GM12878 (cell line): ENCODE results near the gene PTMA. TPM values are rescaled to one million over a fixed set of nuclear protein-coding genes. Genes with fewer than 3 reads are reported as not detected.

ENCODE experiments used
- ATF7 ChIP-seq: fragments of 450-650 bp; IDR thresholded peaks from 2 replicates; pipeline ENCODE4 v1.6.1; 2016; ENCODE audit warnings: low read depth, mild to moderate bottlenecking
- BRCA1 ChIP-seq: IDR thresholded peaks from 2 replicates; pipeline ENCODE4 v1.6.1; 2011; ENCODE audit warnings: low read depth, low read length, improper control_type of control experiment
- CHD1 ChIP-seq: IDR thresholded peaks from 2 replicates; pipeline ENCODE4 v1.6.1; 2012; ENCODE audit warnings: low read depth, low read length, improper control_type of control experiment
- ESRRA ChIP-seq: IDR thresholded peaks from 2 replicates; pipeline ENCODE4 v1.6.1; 2012; ENCODE audit warnings: mild to moderate bottlenecking, low read length, improper control_type of control experiment
- HDAC6 ChIP-seq: fragments of 200-600 bp; sonication (generic); IDR thresholded peaks from one replicate; pipeline ENCODE4 v1.8.0; 2017; ENCODE audit warnings: antibody characterized with exemption; ENCODE audit not compliant: unreplicated experiment
- LARP7 ChIP-seq: fragments of 450-650 bp; IDR thresholded peaks from 2 replicates; pipeline ENCODE4 v1.6.1; 2017; ENCODE audit warnings: mild to moderate bottlenecking
- NBN ChIP-seq: fragments of 450-650 bp; IDR thresholded peaks from 2 replicates; pipeline ENCODE4 v1.6.1; 2016
- NR2F1 ChIP-seq: fragments of 450-650 bp; conservative IDR thresholded peaks from 2 replicates; pipeline ENCODE4 v1.6.1; 2017; ENCODE audit warnings: mild to moderate bottlenecking
- NRF1 ChIP-seq: conservative IDR thresholded peaks from 2 replicates; pipeline ENCODE4 v1.6.1; 2011; ENCODE audit warnings: mild to moderate bottlenecking, low read depth, low read length, improper control_type of control experiment
- PRDM15 ChIP-seq: fragments of 450-650 bp; formaldehyde crosslinking; IDR thresholded peaks from 2 replicates; pipeline ENCODE4 v1.4.0; 2020; ENCODE audit warnings: mild to moderate bottlenecking, moderate library complexity
- RAD51 ChIP-seq: fragments of 450-650 bp; IDR thresholded peaks from 2 replicates; pipeline ENCODE4 v1.6.1; 2016; ENCODE audit warnings: moderate library complexity, mild to moderate bottlenecking, inconsistent platforms
- RFX5 ChIP-seq: IDR thresholded peaks from 2 replicates; pipeline ENCODE4 v1.6.1; 2011; ENCODE audit warnings: low read depth, low read length, improper control_type of control experiment
- SP1 ChIP-seq: IDR thresholded peaks from one replicate; pipeline ENCODE4 v1.6.1; 2011; ENCODE audit warnings: low read depth, low read length
- SREBF2 ChIP-seq: IDR thresholded peaks from 2 replicates; pipeline ENCODE4 v1.6.1; 2012; ENCODE audit warnings: mild to moderate bottlenecking, low read length
- USF2 ChIP-seq: IDR thresholded peaks from 2 replicates; pipeline ENCODE4 v1.6.1; 2011; ENCODE audit warnings: low read depth, low read length, improper control_type of control experiment, borderline replicate concordance
- YBX1 ChIP-seq: fragments of 450-650 bp; IDR thresholded peaks from 2 replicates; pipeline ENCODE4 v1.6.1; 2016; ENCODE audit warnings: antibody characterized with exemption
- YY1 ChIP-seq: IDR thresholded peaks from 2 replicates; pipeline ENCODE4 v1.6.1; 2011; ENCODE audit warnings: low read depth, mild to moderate bottlenecking, low read length
- ZNF687 ChIP-seq: fragments of 450-650 bp; IDR thresholded peaks from 2 replicates; pipeline ENCODE4 v1.6.1; 2017; ENCODE audit warnings: mild to moderate bottlenecking, moderate library complexity
- ZSCAN29 ChIP-seq: fragments of 450-650 bp; IDR thresholded peaks from 2 replicates; pipeline ENCODE4 v1.6.1; 2017; ENCODE audit warnings: mild to moderate bottlenecking, moderate library complexity
- polyA plus RNA-seq, 11 experiments: library from polyadenylated mRNA; depleted of rRNA in 4 of 11; unstranded in 6 of 11; stranded (reverse) in 5 of 11; fragments of >200 nt; fragmentation: Nextera tagmentation in 4 of 11; fragmentation: Illumina TruSeq in 1 of 11; extraction: Ambion mirVana in 4 of 11; extraction: Trizol in 1 of 11; gene quantifications; 1 replicate in 1 of 11; 2 replicates in 10 of 11; pipeline versions ENCODE4 v1.2.1 to v1.2.3, GENCODE V29; 2011 to 2016; ENCODE audit warnings: inconsistent platforms in 2 of 11, missing spikeins in 2 of 11, low read depth in 1 of 11
- total RNA-seq, 4 experiments: library from RNA; depleted of rRNA in 3 of 4; stranded (reverse); fragments of >200 nt in 3 of 4; fragmentation: Illumina TruSeq in 1 of 4; extraction: Trizol in 1 of 4; gene quantifications; 2 replicates each; pipeline versions ENCODE4 v1.2.1 to v1.2.3, GENCODE V29; 2013 to 2021
- TF ChIP-seq, protein P1 (sequence below): fragments of 450-650 bp; IDR thresholded peaks from 2 replicates; pipeline ENCODE4 v1.6.1; 2017; ENCODE audit warnings: low read depth, mild to moderate bottlenecking, moderate library complexity

Gene PTMA
- total and polyA plus RNA-seq, 10 of the 15 experiments (the other 5 are each of a cell fraction or from before 2014, with no cell fraction given) = 1,144 to 5,018 (median 3,464) TPM

- TF ChIP-seq ZNF687 (no peak), ZSCAN29 (peak; percentile 75; the same call in 1 of the 2 replicates), PRDM15 (CRISPR knock-in tag) (peak; percentile 70; the same call in 1 of the 2 replicates), RAD51 (peak; percentile 61), SP1 (peak; percentile 99), CHD1 (peak; percentile 87; the same call in 1 of the 2 replicates), SREBF2 (no peak), BRCA1 (no peak), NR2F1 (0 out of 2 replicates have a peak, but pooled peaks have one; percentile 5), USF2 (peak; percentile 16), NBN (peak; percentile 92), HDAC6 (no peak), ESRRA (no peak; the same call in 1 of the 2 replicates), NRF1 (no peak), YBX1 (no peak), LARP7 (peak; percentile 34), ATF7 (peak; percentile 50; the same call in 1 of the 2 replicates), YY1 (peak; percentile 99), RFX5 (no peak)
- TF ChIP-seq, protein P1, sequence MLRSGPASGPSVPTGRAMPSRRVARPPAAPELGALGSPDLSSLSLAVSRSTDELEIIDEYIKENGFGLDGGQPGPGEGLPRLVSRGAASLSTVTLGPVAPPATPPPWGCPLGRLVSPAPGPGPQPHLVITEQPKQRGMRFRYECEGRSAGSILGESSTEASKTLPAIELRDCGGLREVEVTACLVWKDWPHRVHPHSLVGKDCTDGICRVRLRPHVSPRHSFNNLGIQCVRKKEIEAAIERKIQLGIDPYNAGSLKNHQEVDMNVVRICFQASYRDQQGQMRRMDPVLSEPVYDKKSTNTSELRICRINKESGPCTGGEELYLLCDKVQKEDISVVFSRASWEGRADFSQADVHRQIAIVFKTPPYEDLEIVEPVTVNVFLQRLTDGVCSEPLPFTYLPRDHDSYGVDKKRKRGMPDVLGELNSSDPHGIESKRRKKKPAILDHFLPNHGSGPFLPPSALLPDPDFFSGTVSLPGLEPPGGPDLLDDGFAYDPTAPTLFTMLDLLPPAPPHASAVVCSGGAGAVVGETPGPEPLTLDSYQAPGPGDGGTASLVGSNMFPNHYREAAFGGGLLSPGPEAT = peak; percentile 85
Measured at GRCh38 chr2:231706731-231707624, 1.3 kb upstream of the PTMA start (continued).
